ENCODE results near the gene FAM110D. TPM values are rescaled to one million over a fixed set of nuclear protein-coding genes. Genes with fewer than 3 reads are reported as not detected.

FAM110D gene
- polyA plus RNA-seq, 1 donor from 2014 or later = 0.31 TPM

DNA sequence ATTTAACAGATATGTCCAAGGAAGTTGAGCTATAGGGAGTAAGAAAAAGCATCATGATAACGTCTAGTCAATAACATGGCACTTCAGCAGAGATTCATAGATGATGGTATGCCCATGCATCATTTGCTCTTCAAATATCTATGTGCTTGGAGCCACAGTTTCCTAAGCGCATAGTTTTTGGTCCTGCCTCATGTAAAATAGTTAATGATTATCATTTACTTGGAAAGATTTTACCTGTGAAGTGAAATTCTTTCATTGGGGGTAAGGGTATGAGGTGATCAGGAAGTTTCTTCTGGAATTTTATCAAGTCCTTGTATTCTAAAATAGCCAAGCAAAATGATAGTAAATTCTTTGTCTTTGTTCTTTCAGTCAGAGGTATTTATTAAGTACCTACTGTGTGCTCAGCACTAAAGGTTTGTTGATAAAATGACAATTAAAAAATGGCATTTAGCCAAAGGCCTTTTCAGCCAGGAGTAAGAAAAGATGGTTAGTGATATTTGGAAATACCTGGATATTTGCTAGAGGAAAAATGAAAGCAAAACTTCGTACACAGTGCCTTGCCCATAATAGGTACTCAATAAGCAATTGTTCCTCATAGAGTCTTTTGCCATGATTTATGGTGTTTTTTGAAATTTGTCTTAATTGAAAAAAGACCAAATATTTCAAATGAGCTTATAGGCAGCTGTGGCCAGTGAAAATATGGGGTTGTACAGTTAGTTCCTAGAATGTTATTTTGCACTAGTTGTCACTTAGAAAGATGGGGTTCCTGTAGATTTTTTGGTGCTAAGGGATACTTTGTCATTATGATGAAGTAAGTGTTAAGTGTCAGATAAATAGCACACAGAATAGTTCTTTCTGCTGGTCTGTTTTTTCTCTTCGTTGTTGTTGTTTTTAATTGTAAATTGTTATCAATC is 34.2 kb upstream of the FAM110D start:
- Histone ChIP-seq H3K27ac (ENCODE audit: low read length) (no peak overlapping the region), H3K4me2 (ENCODE audit: low read length) (no peak overlapping the region), H3K4me3 (ENCODE audit: low read length) (no peak overlapping the region), H3K79me2 (replicated peaks; ENCODE audit: insufficient read depth, low read length) (no peaks in the 10 kb centered on the region), H3K9me2 (ENCODE audit: insufficient read depth, low read length) (no peaks in the 10 kb centered on the region), H3K36me3 (ENCODE audit: insufficient read depth, low read length) (peaks cover 6% of the 10 kb centered on the region), H3K9me3 (ENCODE audit: low read length) (no peaks in the 10 kb centered on the region), H3K9ac (ENCODE audit: low read length) (no peak overlapping the region), H2AFZ (ENCODE audit: low read depth, low read length) (no peak overlapping the region), H3K27me3 (ENCODE audit: insufficient read depth, low read depth, low read length) (no peaks in the 10 kb centered on the region), H3F3A (ENCODE audit: insufficient read depth, low read length, poor library complexity, severe bottlenecking) (no peaks in the 10 kb centered on the region), H4K20me1 (ENCODE audit: insufficient read depth) (no peaks in the 10 kb centered on the region)
- TF ChIP-seq SMC3 (conservative IDR thresholded peaks at IDR 0.05; ENCODE audit: poor library complexity) (no peak), TAF1 (IDR thresholded peaks at IDR 0.05; ENCODE audit: low read depth) (no peak), MXI1 (conservative IDR thresholded peaks at IDR 0.05; ENCODE audit: poor library complexity, severe bottlenecking) (no peak), POLR2AphosphoS5 (IDR thresholded peaks at IDR 0.05) (no peak), EP300 (conservative IDR thresholded peaks at IDR 0.05; ENCODE audit: poor library complexity, severe bottlenecking) (no peak), RAD21 (conservative IDR thresholded peaks at IDR 0.05) (no peak), EZH2 (IDR thresholded peaks at IDR 0.05; ENCODE audit: borderline replicate concordance, insufficient read depth, low read length, poor library complexity, severe bottlenecking) (no peak)
- TF ChIP-seq, protein P1, sequence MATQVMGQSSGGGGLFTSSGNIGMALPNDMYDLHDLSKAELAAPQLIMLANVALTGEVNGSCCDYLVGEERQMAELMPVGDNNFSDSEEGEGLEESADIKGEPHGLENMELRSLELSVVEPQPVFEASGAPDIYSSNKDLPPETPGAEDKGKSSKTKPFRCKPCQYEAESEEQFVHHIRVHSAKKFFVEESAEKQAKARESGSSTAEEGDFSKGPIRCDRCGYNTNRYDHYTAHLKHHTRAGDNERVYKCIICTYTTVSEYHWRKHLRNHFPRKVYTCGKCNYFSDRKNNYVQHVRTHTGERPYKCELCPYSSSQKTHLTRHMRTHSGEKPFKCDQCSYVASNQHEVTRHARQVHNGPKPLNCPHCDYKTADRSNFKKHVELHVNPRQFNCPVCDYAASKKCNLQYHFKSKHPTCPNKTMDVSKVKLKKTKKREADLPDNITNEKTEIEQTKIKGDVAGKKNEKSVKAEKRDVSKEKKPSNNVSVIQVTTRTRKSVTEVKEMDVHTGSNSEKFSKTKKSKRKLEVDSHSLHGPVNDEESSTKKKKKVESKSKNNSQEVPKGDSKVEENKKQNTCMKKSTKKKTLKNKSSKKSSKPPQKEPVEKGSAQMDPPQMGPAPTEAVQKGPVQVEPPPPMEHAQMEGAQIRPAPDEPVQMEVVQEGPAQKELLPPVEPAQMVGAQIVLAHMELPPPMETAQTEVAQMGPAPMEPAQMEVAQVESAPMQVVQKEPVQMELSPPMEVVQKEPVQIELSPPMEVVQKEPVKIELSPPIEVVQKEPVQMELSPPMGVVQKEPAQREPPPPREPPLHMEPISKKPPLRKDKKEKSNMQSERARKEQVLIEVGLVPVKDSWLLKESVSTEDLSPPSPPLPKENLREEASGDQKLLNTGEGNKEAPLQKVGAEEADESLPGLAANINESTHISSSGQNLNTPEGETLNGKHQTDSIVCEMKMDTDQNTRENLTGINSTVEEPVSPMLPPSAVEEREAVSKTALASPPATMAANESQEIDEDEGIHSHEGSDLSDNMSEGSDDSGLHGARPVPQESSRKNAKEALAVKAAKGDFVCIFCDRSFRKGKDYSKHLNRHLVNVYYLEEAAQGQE (IDR thresholded peaks at IDR 0.05; ENCODE audit: borderline replicate concordance) = no peak
- TF ChIP-seq, protein P2, sequence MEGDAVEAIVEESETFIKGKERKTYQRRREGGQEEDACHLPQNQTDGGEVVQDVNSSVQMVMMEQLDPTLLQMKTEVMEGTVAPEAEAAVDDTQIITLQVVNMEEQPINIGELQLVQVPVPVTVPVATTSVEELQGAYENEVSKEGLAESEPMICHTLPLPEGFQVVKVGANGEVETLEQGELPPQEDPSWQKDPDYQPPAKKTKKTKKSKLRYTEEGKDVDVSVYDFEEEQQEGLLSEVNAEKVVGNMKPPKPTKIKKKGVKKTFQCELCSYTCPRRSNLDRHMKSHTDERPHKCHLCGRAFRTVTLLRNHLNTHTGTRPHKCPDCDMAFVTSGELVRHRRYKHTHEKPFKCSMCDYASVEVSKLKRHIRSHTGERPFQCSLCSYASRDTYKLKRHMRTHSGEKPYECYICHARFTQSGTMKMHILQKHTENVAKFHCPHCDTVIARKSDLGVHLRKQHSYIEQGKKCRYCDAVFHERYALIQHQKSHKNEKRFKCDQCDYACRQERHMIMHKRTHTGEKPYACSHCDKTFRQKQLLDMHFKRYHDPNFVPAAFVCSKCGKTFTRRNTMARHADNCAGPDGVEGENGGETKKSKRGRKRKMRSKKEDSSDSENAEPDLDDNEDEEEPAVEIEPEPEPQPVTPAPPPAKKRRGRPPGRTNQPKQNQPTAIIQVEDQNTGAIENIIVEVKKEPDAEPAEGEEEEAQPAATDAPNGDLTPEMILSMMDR (IDR thresholded peaks at IDR 0.05; ENCODE audit: poor library complexity, severe bottlenecking) = no peak

DNA sequence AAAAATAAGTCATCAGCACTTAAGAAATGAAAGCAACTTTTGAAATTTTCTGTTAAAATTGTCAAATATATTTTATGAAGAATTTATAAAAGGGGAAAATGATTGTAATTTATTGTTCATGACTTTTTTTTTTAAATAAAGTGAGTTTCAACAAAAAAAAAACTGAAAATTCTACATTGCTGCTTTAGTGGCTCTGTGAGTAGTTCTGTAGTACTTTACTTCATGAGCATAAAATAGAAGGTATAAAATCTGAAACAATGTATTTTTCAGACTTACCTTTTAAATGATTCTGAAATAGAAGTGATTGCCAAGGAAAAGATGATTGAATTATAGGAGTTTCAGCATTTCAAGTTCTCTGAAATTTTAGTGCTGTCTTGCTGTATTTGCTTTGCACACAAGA is 33.5 kb upstream of the FAM110D start:
- TF ChIP-seq EZH2 (IDR thresholded peaks at IDR 0.05; ENCODE audit: borderline replicate concordance, insufficient read depth, low read length, poor library complexity, severe bottlenecking) (no peak), POLR2AphosphoS5 (IDR thresholded peaks at IDR 0.05) (no peak), TAF1 (IDR thresholded peaks at IDR 0.05; ENCODE audit: low read depth) (no peak), EP300 (conservative IDR thresholded peaks at IDR 0.05; ENCODE audit: poor library complexity, severe bottlenecking) (no peak)
- TF ChIP-seq, protein P1 (IDR thresholded peaks at IDR 0.05; ENCODE audit: borderline replicate concordance) = no peak
- TF ChIP-seq, protein P2 (IDR thresholded peaks at IDR 0.05; ENCODE audit: poor library complexity, severe bottlenecking) = no peak
- H3K36me3 ChIP-seq (ENCODE audit: insufficient read depth, low read length) = peaks cover 6% of the 10 kb centered on the region
- no peaks in the 10 kb centered on the region for H3K9me2 ChIP-seq (ENCODE audit: insufficient read depth, low read length)
- no peaks in the 10 kb centered on the region for H3F3A ChIP-seq (ENCODE audit: insufficient read depth, low read length, poor library complexity, severe bottlenecking)
- no peak overlapping the region for H3K4me2 ChIP-seq (ENCODE audit: low read length)
- no peak overlapping the region for H3K4me3 ChIP-seq (ENCODE audit: low read length)
- no peak overlapping the region for H2AFZ ChIP-seq (ENCODE audit: low read depth, low read length)
- no peak overlapping the region for H3K9ac ChIP-seq (ENCODE audit: low read length)
- H3K79me2 ChIP-seq (replicated peaks; ENCODE audit: insufficient read depth, low read length) = no peaks in the 10 kb centered on the region
- no peak overlapping the region for H3K27ac ChIP-seq (ENCODE audit: low read length)
- H4K20me1 ChIP-seq (ENCODE audit: insufficient read depth) = no peaks in the 10 kb centered on the region
- no peaks in the 10 kb centered on the region for H3K27me3 ChIP-seq (ENCODE audit: insufficient read depth, low read depth, low read length)
- no peaks in the 10 kb centered on the region for H3K9me3 ChIP-seq (ENCODE audit: low read length)
